OCI-M1 (cell line): ENCODE results near the gene OR8A1.

Experiments used
- DNase-seq: peaks from one replicate; lab custom pipeline; 2025; lab: John Stamatoyannopoulos, UW

The OR8A1 gene

GRCh38 chr11:124569697-124570096 is at the start of gene OR8A1:
OR8A1 (plus strand) TSS chr11:124569997; CDS start chr11:124570120, 123 bp downstream.
- DNase-seq: no peak

GRCh38 chr11:124520550-124520854 is 49.3 kb upstream of the OR8A1 start:
- DNase-seq: no peak

- DNase-seq: peak; percentile 74
Observed at GRCh38 chr11:124533626-124534025, 36.2 kb upstream of the OR8A1 start.

DNA sequence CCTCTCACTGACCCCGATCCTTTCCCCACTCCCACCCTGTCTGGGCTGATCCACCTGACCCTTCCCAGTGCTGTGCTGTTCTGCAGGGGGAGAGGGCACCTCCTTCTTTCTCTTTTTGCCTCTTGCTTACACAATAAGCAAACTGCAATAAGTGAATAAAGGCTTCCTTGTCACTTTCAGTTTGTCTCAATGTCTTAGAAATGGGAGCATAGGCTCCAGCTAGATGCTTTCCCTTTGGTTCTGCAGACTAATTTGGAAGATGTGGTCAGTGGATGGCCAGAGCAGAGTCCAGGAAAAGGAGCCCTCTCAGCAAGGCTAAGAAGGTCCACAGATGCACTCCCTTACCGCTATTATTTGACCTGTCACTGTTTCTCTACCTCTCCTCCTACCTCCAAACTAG is 35.7 kb upstream of the OR8A1 start:
- peak; percentile 74 for DNase-seq

GRCh38 chr11:124535552-124536232 is 34.1 kb upstream of the OR8A1 start:
- peak; percentile 55 for DNase-seq

- DNase-seq: peak; percentile 99
Observed at GRCh38 chr11:124536520-124536919, 33.3 kb upstream of the OR8A1 start.

- DNase-seq: no peak
Observed at GRCh38 chr11:124538019-124538418, 31.8 kb upstream of the OR8A1 start.

DNA sequence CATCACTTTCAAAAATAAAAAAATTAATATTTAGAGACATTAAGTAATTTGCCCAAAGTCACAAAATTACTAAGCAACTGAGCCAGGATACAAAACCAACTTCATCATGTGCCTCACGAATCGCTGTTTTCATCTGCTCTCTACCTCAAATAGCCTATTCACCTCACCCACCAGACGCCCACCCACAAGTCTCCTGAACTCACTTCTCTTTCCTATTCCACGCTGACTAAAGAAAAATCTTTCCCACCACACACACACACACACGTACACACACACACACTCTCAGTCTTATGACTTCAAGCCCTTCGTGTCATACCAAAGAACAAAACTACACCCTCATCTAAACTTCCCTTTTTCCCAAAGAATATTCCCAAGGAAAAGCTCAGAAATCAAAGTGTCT is 28.6 kb upstream of the OR8A1 start:
- DNase-seq: no peak

GRCh38 chr11:124543145-124543544 is 26.7 kb upstream of the OR8A1 start:
- DNase-seq: no peak

GRCh38 chr11:124543554-124543953 is 26.2 kb upstream of the OR8A1 start, which contains the start of gene OR8B12:
OR8B12 (minus strand) TSS chr11:124543654; CDS start chr11:124543654, 0 bp downstream.
- no peak for DNase-seq

DNA sequence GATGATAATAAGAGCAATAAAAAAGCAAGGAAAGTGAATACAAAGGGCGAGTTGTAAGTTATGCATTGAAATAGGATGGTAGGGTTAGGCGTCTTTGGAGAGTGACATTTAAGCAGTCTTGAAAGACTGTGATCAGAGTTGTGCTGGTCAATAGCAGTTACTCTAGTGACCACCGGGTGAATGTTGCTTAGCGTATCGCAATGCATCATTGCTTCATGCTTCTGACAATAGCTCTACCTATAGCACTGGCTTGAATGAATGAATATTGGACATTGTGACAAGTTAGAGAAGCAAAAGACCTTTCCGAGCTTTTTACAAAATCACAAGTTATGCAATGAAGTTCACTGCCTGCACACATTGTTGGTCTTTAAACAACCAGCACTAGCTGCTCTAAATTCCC is 18.6 kb upstream of the OR8A1 start:
- DNase-seq: peak; percentile 55

DNA sequence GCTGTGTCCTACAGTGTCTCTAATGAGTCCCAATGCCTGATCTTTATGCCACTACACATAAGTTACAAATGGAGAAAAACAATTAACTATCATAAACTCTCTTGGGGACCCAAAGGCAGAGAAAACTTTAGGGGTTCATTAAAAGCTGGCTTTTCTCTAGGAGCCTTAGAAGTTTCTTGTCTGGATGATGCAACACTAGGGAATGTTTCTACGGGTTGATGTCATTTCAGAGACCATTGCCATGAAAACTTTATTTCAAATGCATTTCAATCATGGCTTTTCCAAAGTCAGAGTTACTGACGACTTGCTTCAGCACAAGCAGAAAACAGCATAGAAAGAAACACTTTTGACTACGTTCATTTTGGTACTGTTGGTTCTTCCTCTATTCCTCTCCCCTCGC is 17.8 kb upstream of the OR8A1 start:
- peak; percentile 52 for DNase-seq

DNA sequence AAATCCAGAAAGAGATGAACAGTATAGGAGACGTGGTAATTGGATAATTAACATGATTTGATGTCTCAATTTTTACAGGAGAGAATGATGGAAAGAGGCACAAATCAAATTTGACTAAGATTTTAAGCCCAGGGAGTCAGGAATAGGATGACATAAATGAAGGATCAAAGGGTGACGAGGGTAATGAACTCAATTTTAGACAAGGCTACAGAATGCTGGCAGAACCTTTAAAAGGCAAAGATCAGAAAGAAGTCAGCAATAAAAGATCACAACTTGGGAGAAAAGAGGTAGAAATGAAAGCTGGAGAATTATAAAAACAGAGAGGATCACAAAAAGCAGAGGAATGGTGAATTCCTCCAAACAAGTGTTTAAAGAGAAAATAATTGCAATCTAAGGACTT is 13.0 kb upstream of the OR8A1 start:
- no peak for DNase-seq

- DNase-seq: no peak
Observed at GRCh38 chr11:124570160-124570559, 363 bp downstream of the OR8A1 start.

DNA sequence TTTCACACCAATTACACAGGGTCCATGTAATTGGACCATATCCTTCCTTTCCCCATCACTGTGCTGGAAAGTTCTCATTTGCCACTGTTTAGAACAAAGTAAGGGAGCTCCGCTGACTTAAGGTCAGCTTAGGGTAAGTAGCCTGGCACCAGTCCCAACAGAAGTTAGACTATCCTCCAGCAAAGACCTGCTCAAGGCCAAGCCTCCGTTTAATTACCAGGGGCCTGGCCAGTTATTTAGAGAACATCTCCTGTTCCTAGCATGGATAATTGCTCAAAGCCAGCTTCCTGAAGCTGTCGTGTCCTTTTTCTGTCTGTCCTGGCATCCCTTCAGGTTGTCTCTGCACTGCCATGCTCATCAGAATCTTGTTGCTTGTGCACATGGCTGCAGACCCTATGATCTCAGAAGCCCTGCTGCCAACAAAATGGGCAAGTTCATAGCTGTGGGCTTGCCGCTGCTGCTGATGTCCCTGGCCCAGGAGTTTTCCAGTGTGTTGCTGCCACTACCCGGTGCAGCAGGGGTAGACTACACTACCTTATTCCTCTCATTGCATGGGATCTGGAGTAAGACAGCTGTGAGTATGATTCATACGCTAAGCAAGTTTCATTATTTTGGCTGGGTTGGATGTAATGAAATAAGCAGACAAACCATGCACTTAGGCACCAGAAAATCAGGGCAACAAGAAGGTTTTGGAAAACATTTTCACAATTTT is 8.1 kb downstream of the OR8A1 start:
- no peak for DNase-seq

DNA sequence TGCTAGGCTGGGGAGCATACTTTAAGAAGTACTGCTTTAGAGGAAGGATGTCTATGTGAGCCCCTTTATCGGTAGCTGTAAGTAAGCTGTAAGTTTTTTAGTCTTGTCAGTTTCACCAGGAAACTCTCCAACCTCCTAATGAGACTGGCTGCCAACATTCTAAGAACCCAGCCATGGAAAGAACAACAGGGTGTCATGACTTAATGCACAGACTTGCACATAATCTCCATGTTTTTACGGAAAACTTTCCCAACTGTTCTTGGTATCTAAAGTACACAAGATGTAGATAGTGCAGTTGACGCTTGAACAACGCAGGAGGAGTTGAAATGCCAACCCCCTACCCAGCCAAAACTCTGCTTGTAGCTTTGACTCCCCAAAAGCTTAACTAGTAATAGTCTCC is 9.0 kb downstream of the OR8A1 start:
- no peak for DNase-seq

DNA sequence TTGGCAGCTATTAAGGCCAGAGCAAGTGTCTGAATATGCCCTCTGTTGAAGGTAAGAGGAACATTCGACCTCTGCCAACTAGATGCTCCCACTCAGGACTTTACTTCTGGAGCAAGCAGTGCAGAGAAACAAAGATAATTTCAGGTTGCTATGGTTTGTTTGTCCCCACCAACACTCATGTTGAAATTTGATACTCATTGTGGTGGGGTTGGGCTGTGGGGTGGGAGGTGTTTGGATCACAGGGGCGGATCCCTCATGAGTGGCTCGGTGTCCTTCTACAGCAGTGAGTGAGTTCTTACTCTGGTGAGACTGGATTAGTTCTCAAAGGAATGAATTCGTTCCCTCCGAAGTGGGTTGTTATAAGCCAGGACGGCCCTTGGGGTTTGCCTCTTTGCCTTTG is 12.0 kb downstream of the OR8A1 start:
- DNase-seq: peak; percentile 72

DNA sequence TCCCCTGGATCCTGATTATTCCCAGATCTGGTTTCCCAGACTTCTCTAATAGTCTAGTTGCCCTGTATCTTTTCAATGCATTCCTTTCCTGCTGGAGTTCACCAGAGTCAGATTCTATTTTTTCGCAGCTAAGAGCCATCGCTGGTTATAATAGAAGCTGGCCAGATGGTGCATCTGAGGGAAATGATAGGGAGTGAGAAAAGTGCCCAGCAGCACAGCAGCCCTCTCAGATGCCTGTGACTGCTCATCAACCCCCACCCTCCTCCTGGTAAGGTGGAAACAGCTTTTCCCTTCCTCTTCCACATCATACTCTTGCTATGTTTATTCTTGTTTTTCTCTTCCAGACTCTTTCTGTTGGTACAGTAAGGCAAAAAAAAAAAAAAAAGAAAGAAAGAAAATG is 12.8 kb downstream of the OR8A1 start:
- no peak for DNase-seq

GRCh38 chr11:124583781-124584180 is 14.0 kb downstream of the OR8A1 start:
- no peak for DNase-seq

- DNase-seq: no peak
Observed at GRCh38 chr11:124584681-124585372, 15.0 kb downstream of the OR8A1 start.

- peak; percentile 95 for DNase-seq
Observed at GRCh38 chr11:124586238-124586860, 16.6 kb downstream of the OR8A1 start.

DNA sequence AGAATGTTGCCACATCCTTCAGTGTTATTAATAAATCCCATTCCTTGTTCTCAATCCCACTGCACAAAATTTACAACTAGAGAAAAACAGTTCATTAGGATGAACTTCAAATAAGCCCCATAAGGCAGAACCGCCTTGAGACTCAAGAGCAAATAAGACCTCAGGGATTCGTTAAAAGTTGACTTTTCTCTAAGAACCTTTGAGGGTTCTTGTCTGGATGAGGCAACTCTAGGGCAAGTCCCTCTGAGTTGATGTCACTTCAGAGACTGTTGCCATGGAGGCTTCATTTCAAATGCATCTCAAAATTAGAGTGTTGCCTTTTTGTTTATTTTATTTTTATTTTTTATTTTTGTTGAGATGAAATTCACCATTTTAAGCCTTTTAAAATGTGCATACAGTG is 21.6 kb downstream of the OR8A1 start:
- peak; percentile 28 for DNase-seq

DNA sequence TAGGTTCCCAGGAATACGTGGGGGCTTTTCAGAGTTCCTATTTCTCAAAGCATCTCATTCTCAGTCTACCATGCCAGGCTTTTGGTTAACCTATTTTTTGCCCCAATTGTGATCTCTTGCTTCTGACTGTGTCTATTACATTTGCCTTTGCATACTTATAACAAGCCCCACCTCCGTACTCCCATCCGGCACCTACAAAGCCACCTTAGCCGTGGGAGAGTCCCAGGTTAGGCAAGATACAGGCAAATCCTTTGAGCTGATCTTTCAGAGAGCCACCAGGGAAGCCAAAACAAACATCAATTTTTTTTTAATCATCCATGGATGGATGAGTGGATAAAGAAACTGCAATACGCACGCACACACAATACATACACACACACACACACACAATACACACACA is 22.8 kb downstream of the OR8A1 start:
- DNase-seq: no peak
